MV-4-11 (cell line): ENCODE measurements around the gene MTG2.

ENCODE experiments used
- DNase-seq: peaks from one replicate; lab custom pipeline; 2025; lab: John Stamatoyannopoulos, UW

Gene MTG2

GRCh38 chr20:62163485-62163865 lies 19.4 kb upstream of the MTG2 start:
- DNase-seq: no peak

GRCh38 chr20:62163986-62164762 lies 18.7 kb upstream of the MTG2 start:
- DNase-seq: no peak

GRCh38 chr20:62164879-62165761 lies 17.7 kb upstream of the MTG2 start:
- no peak for DNase-seq

- no peak for DNase-seq
These were observed 16.9 kb upstream of the MTG2 start for GRCh38 chr20:62165762-62166399.

- DNase-seq: no peak
These were observed 15.4 kb upstream of the MTG2 start for GRCh38 chr20:62167474-62167873.

GRCh38 chr20:62168061-62168460 lies 14.8 kb upstream of the MTG2 start:
- DNase-seq: no peak

GRCh38 chr20:62168890-62169435 lies 13.9 kb upstream of the MTG2 start:
- no peak for DNase-seq

GRCh38 chr20:62170536-62170935 lies 12.3 kb upstream of the MTG2 start:
- no peak for DNase-seq

- DNase-seq: no peak
These were observed 11.6 kb upstream of the MTG2 start for GRCh38 chr20:62171245-62171644.

- no peak for DNase-seq
These were observed 10.2 kb upstream of the MTG2 start for GRCh38 chr20:62172666-62173065.

- no peak for DNase-seq
These were observed 8.6 kb upstream of the MTG2 start for GRCh38 chr20:62174021-62174804.

GRCh38 chr20:62174870-62175624 lies 7.8 kb upstream of the MTG2 start:
- no peak for DNase-seq

- no peak for DNase-seq
These were observed 7.1 kb upstream of the MTG2 start for GRCh38 chr20:62175711-62176110.

GRCh38 chr20:62176866-62177265 lies 6.0 kb upstream of the MTG2 start:
- no peak for DNase-seq

GRCh38 chr20:62177307-62177706 lies 5.5 kb upstream of the MTG2 start:
- no peak for DNase-seq

GRCh38 chr20:62178316-62179161 lies 4.3 kb upstream of the MTG2 start:
- DNase-seq: no peak

- no peak for DNase-seq
These were observed 3.7 kb upstream of the MTG2 start for GRCh38 chr20:62179162-62179504.

GRCh38 chr20:62181808-62182207 lies 1.0 kb upstream of the MTG2 start:
- DNase-seq: no peak

GRCh38 chr20:62183426-62184142 lies 756 bp downstream of the MTG2 start:
- DNase-seq: no peak

- DNase-seq: no peak
These were observed 3.2 kb downstream of the MTG2 start for GRCh38 chr20:62186096-62186426.
